Caco-2 (cell line): ENCODE data around the gene SLC28A3. TPM values are rescaled to one million over a fixed set of nuclear protein-coding genes. Genes with fewer than 3 reads are reported as not detected.
A peak's percentile ranks its signal among the peaks of the same experiment; 100 is the strongest.

Source experiments
- BruUV-seq: library from RNA; stranded (reverse); fragments of 400-500 nt; replicated peaks from 2 replicates; lab custom pipeline; 2021; lab: Mats Ljungman, UMichigan
- CTCF ChIA-PET: fragments of 300-600 bp; sonication (Branson Sonifier 250); formaldehyde crosslinking; loops from one replicate; lab custom pipeline; 2022; ENCODE audit warnings: antibody characterized with exemption; lab: Charles Lee
- POLR2A ChIA-PET: fragments of 300-600 bp; sonication (Branson Sonifier 250); formaldehyde crosslinking; loops from one replicate; lab custom pipeline; 2022; ENCODE audit warnings: antibody characterized with exemption; lab: Charles Lee
- DNase-seq, 2 experiments: peaks; one replicate each; pipeline versions ENCODE4 v3.0.0 to v3.0.0-alpha.2; 2020 to 2022
- H3K27me3 ChIP-seq: replicated peaks from 2 replicates; pipeline ENCODE4 v1.6.0; 2011; ENCODE audit warnings: low read length; ENCODE audit not compliant: control insufficient read depth, insufficient read depth
- H3K36me3 ChIP-seq: 2 replicates; pipeline ENCODE4 v1.5.1; 2011; ENCODE audit warnings: low read length; ENCODE audit not compliant: control insufficient read depth, insufficient read depth
- H3K4me1 ChIP-seq: fragments of 250-450 bp; sonication (Bioruptor Pico); 2 replicates; pipeline ENCODE4 v1.5.1; 2020; ENCODE audit warnings: mild to moderate bottlenecking
- H3K4me3 ChIP-seq: 2 replicates; pipeline ENCODE4 v1.5.1; 2011; ENCODE audit warnings: low read depth, mild to moderate bottlenecking, control low read depth, low read length
- H3K9me3 ChIP-seq: fragments of 250-450 bp; sonication (Bioruptor Pico); 2 replicates; pipeline ENCODE4 v1.5.1; 2020; ENCODE audit warnings: mild to moderate bottlenecking, moderate library complexity
- H3K27ac Mint-ChIP-seq: one replicate; pipeline ENCODE4 v1.8.0; 2022; ENCODE audit warnings: mixed read lengths; ENCODE audit not compliant: unreplicated experiment
- H3K27me3 Mint-ChIP-seq: one replicate; pipeline ENCODE4 v1.8.0; 2022; ENCODE audit warnings: mixed read lengths; ENCODE audit not compliant: insufficient read depth, unreplicated experiment
- H3K36me3 Mint-ChIP-seq: one replicate; pipeline ENCODE4 v1.8.0; 2022; ENCODE audit warnings: mild to moderate bottlenecking, mixed read lengths; ENCODE audit not compliant: insufficient read depth, unreplicated experiment
- H3K4me1 Mint-ChIP-seq: one replicate; pipeline ENCODE4 v1.8.0; 2022; ENCODE audit warnings: low read depth, mixed read lengths; ENCODE audit not compliant: unreplicated experiment
- H3K4me3 Mint-ChIP-seq: one replicate; pipeline ENCODE4 v1.8.0; 2022; ENCODE audit warnings: mild to moderate bottlenecking, moderate library complexity, mixed read lengths; ENCODE audit not compliant: unreplicated experiment
- H3K9me3 Mint-ChIP-seq: one replicate; pipeline ENCODE4 v1.8.0; 2022; ENCODE audit warnings: mixed read lengths; ENCODE audit not compliant: unreplicated experiment
- CTCF ChIP-seq, 2 experiments: fragments of 200-600 bp in 1 of 2; IDR thresholded peaks; 1 replicate in 1 of 2; 2 replicates in 1 of 2; pipeline versions ENCODE4 v1.5.1 to v1.8.0; 2011 to 2022; ENCODE audit warnings: antibody characterized with exemption in 1 of 2, control low read depth in 1 of 2, inconsistent platforms in 1 of 2, low read depth in 1 of 2, low read length in 1 of 2, mild to moderate bottlenecking in 1 of 2, moderate library complexity in 1 of 2; ENCODE audit not compliant: insufficient read depth in 1 of 2, severe bottlenecking in 1 of 2, unreplicated experiment in 1 of 2
- intact Hi-C: fragments of 100-400 bp; cut with micrococcal nuclease; formaldehyde crosslinking; loops from one replicate; pipeline ENCODE4 v1.10.0; 2022; ENCODE audit not compliant: unreplicated experiment
- total RNA-seq: library from RNA; stranded (reverse); gene quantifications from 2 replicates; pipeline ENCODE4 v1.2.3, GENCODE V29; 2022

Gene SLC28A3
- total RNA-seq, 1 experiment from 2014 or later: 2.6 TPM

- no peaks in the 10 kb centered on the region for H3K36me3 ChIP-seq
- no peak for TF ChIP-seq CTCF (IDR thresholded peaks at IDR 0.05; ENCODE audit: insufficient read depth in 1 of 2, low read depth in 1 of 2, low read length in 1 of 2, severe bottlenecking in 1 of 2, unreplicated experiment in 1 of 2)
- no TSS peak for BruUV-seq
- Mint-ChIP-seq H3K27me3 (no peaks in the 10 kb centered on the region), H3K4me3 (no peak overlapping the region), H3K9me3 (no peaks in the 10 kb centered on the region), H3K36me3 (no peaks in the 10 kb centered on the region), H3K27ac (no peak overlapping the region), H3K4me1 (no peaks in the 10 kb centered on the region)
- no peaks in the 10 kb centered on the region for H3K27me3 ChIP-seq
- H3K4me1 ChIP-seq: no peaks in the 10 kb centered on the region
- H3K9me3 ChIP-seq: no peaks in the 10 kb centered on the region
- no peak overlapping the region for H3K4me3 ChIP-seq
- ChIA-PET CTCF (no interaction called here), POLR2A (no interaction called here)
- peak in 1 of 2 experiments; percentile 1 for DNase-seq
- intact Hi-C loops: no loop called here
Observed at GRCh38 chr9:84266087-84266561, 74.4 kb downstream of the SLC28A3 start.

GRCh38 chr9:84264307-84265029 is 76.1 kb downstream of the SLC28A3 start:
- Histone ChIP-seq H3K27me3 (no peaks in the 10 kb centered on the region), H3K9me3 (no peaks in the 10 kb centered on the region), H3K36me3 (no peaks in the 10 kb centered on the region), H3K4me1 (no peaks in the 10 kb centered on the region), H3K4me3 (no peak overlapping the region)
- Mint-ChIP-seq H3K4me3 (no peak overlapping the region), H3K27ac (no peak overlapping the region), H3K27me3 (no peaks in the 10 kb centered on the region), H3K9me3 (no peaks in the 10 kb centered on the region), H3K36me3 (no peaks in the 10 kb centered on the region), H3K4me1 (no peaks in the 10 kb centered on the region)
- ChIA-PET POLR2A (no interaction called here), CTCF (no interaction called here)
- intact Hi-C loops: no loop called here
- DNase-seq: no peak
- no peak for TF ChIP-seq CTCF (IDR thresholded peaks at IDR 0.05; ENCODE audit: insufficient read depth in 1 of 2, low read depth in 1 of 2, low read length in 1 of 2, severe bottlenecking in 1 of 2, unreplicated experiment in 1 of 2)
- no TSS peak for BruUV-seq

GRCh38 chr9:84261070-84261746 is 79.3 kb downstream of the SLC28A3 start:
- Mint-ChIP-seq H3K27me3 (no peaks in the 10 kb centered on the region), H3K4me3 (no peak overlapping the region), H3K36me3 (no peaks in the 10 kb centered on the region), H3K27ac (no peak overlapping the region), H3K9me3 (no peaks in the 10 kb centered on the region), H3K4me1 (no peaks in the 10 kb centered on the region)
- Histone ChIP-seq H3K27me3 (no peaks in the 10 kb centered on the region), H3K36me3 (no peaks in the 10 kb centered on the region), H3K9me3 (no peaks in the 10 kb centered on the region), H3K4me3 (no peak overlapping the region), H3K4me1 (no peaks in the 10 kb centered on the region)
- POLR2A ChIA-PET: no interaction called here
- peak; percentile 63 to 67 for DNase-seq
- no TSS peak for BruUV-seq
- intact Hi-C loops: loop anchor here (1.0 to 2.0 kb wide), 3 partner anchors 54 to 340 kb away; partner anchors contain the start of gene KIF27
- CTCF ChIA-PET: interaction anchor here (0.5 to 1.0 kb wide), 5 partner anchors 12 to 281 kb away, joined by 3 to 4 read pairs (median 3); partner anchors contain the start of genes HNRNPK and RMI1
- TF ChIP-seq CTCF (IDR thresholded peaks at IDR 0.05; ENCODE audit: insufficient read depth in 1 of 2, low read depth in 1 of 2, low read length in 1 of 2, severe bottlenecking in 1 of 2, unreplicated experiment in 1 of 2): peak; percentile 65 to 69
